Smooth muscle cell (in vitro differentiated cells): Measurements from ENCODE around the gene YAP1. TPM values are rescaled to one million over a fixed set of nuclear protein-coding genes. Genes with fewer than 3 reads are reported as not detected.

Source experiments
- DNase-seq: peaks from one replicate; lab custom pipeline; 2025; ENCODE audit not compliant: unreplicated experiment; lab: John Stamatoyannopoulos, UW
- H2AFZ ChIP-seq: fragments of 200-600 bp; sonication (generic); 2 replicates; pipeline ENCODE4 v1.6.0; 2016; ENCODE audit warnings: antibody characterized with exemption, low read depth, mild to moderate bottlenecking
- H3F3A ChIP-seq: fragments of 200-600 bp; sonication (generic); 2 replicates; pipeline ENCODE4 v1.6.0; 2017; ENCODE audit warnings: antibody characterized with exemption, low read depth
- H3K27ac ChIP-seq: fragments of 200-600 bp; sonication (generic); 2 replicates; pipeline ENCODE4 v1.5.1; 2016; ENCODE audit warnings: low read depth, mild to moderate bottlenecking
- H3K27me3 ChIP-seq: fragments of 200-600 bp; sonication (generic); 2 replicates; pipeline ENCODE4 v1.6.1; 2016; ENCODE audit warnings: low read depth, mild to moderate bottlenecking
- H3K36me3 ChIP-seq: fragments of 200-600 bp; sonication (generic); 2 replicates; pipeline ENCODE4 v1.5.1; 2016; ENCODE audit warnings: low read depth
- H3K4me1 ChIP-seq: fragments of 200-600 bp; sonication (generic); 2 replicates; pipeline ENCODE4 v1.5.1; 2016; ENCODE audit warnings: low read depth
- H3K4me2 ChIP-seq: fragments of 200-600 bp; sonication (generic); 2 replicates; pipeline ENCODE4 v1.6.0; 2016; ENCODE audit warnings: mild to moderate bottlenecking
- H3K4me3 ChIP-seq: fragments of 200-600 bp; sonication (generic); 2 replicates; pipeline ENCODE4 v1.5.1; 2016; ENCODE audit warnings: mild to moderate bottlenecking
- H3K79me2 ChIP-seq: fragments of 200-600 bp; sonication (generic); 2 replicates; pipeline ENCODE4 v1.6.0; 2016; ENCODE audit warnings: low read depth, mild to moderate bottlenecking
- H3K9ac ChIP-seq: fragments of 200-600 bp; sonication (generic); 2 replicates; pipeline ENCODE4 v1.6.0; 2016; ENCODE audit warnings: low read depth
- H3K9me3 ChIP-seq: fragments of 200-600 bp; sonication (generic); replicated peaks from 2 replicates; pipeline ENCODE4 v1.5.1; 2016; ENCODE audit warnings: low read depth
- H4K20me1 ChIP-seq: fragments of 200-600 bp; sonication (generic); 2 replicates; pipeline ENCODE4 v1.6.0; 2016; ENCODE audit warnings: low read depth
- CTCF ChIP-seq: fragments of 200-600 bp; sonication (generic); IDR thresholded peaks from 2 replicates; pipeline ENCODE4 v1.5.1; 2017; ENCODE audit warnings: borderline replicate concordance, mild to moderate bottlenecking, antibody characterized with exemption; ENCODE audit not compliant: insufficient read depth, poor library complexity, severe bottlenecking
- WGBS: methylation state at CpG from one replicate; pipeline ENCODE4 v1.1.7; 2016; ENCODE audit warnings: low lambda C conversion rate; 5-methylcytosine and 5-hydroxymethylcytosine counted together
- polyA plus RNA-seq: library from polyadenylated mRNA; unstranded; fragments of >200 nt; fragmentation: Nextera tagmentation; extraction: Ambion mirVana; gene quantifications from 2 replicates; pipeline ENCODE4 v1.2.1, GENCODE V29; 2016
- total RNA-seq: library from RNA; depleted of rRNA; stranded (reverse); fragments of >200 nt; gene quantifications from 2 replicates; pipeline ENCODE4 v1.2.3, GENCODE V29; 2014

Gene YAP1
- total and polyA plus RNA-seq, 2 experiments from 2014 or later = 25.1 to 174 TPM

- H3K27ac ChIP-seq = peak overlapping the region; percentile 54
- no peak overlapping the region for H3K9ac ChIP-seq
- H3K4me1 ChIP-seq = peaks cover 44% of the 10 kb centered on the region
- no peaks in the 10 kb centered on the region for H3K27me3 ChIP-seq
- peaks cover 15% of the 10 kb centered on the region for H3F3A ChIP-seq
- H4K20me1 ChIP-seq = peaks cover 95% of the 10 kb centered on the region
- H3K79me2 ChIP-seq = peaks cover 100% of the 10 kb centered on the region
- H3K4me3 ChIP-seq = no peak overlapping the region
- TF ChIP-seq CTCF = no peak
- no peak for DNase-seq
- peak overlapping the region; percentile 52 for H3K4me2 ChIP-seq
- H3K36me3 ChIP-seq = no peaks in the 10 kb centered on the region
- H3K9me3 ChIP-seq = no peaks in the 10 kb centered on the region
- no peak overlapping the region for H2AFZ ChIP-seq
These were observed 37.8 kb downstream of the YAP1 start for GRCh38 chr11:102148059-102148458.

- Histone ChIP-seq H3F3A (peaks cover 22% of the 10 kb centered on the region), H3K9me3 (no peaks in the 10 kb centered on the region), H2AFZ (no peak overlapping the region), H4K20me1 (peaks cover 84% of the 10 kb centered on the region), H3K4me2 (peak overlapping the region; percentile 49), H3K4me1 (peaks cover 53% of the 10 kb centered on the region), H3K27me3 (no peaks in the 10 kb centered on the region), H3K9ac (no peak overlapping the region), H3K79me2 (peaks cover 100% of the 10 kb centered on the region), H3K27ac (peak overlapping the region; percentile 81), H3K4me3 (no peak overlapping the region), H3K36me3 (no peaks in the 10 kb centered on the region)
- no peak for TF ChIP-seq CTCF
- DNase-seq = no peak
- WGBS = 88% methylated on average over 6 of the region's 6 CpGs
These were observed 41.7 kb downstream of the YAP1 start for GRCh38 chr11:102151784-102152525.

- peaks cover 100% of the 10 kb centered on the region for H3K79me2 ChIP-seq
- no peaks in the 10 kb centered on the region for H3K36me3 ChIP-seq
- no peak overlapping the region for H3K4me3 ChIP-seq
- H3K4me1 ChIP-seq = peaks cover 56% of the 10 kb centered on the region
- 57% methylated on average over 1 of the region's 1 CpG for WGBS
- peak overlapping the region; percentile 2 for H3K9ac ChIP-seq
- H3K9me3 ChIP-seq = no peaks in the 10 kb centered on the region
- peak overlapping the region; percentile 81 for H3K27ac ChIP-seq
- peaks cover 14% of the 10 kb centered on the region for H3F3A ChIP-seq
- H3K4me2 ChIP-seq = peak overlapping the region; percentile 49
- DNase-seq = no peak
- H4K20me1 ChIP-seq = peaks cover 84% of the 10 kb centered on the region
- TF ChIP-seq CTCF = no peak
- no peaks in the 10 kb centered on the region for H3K27me3 ChIP-seq
- no peak overlapping the region for H2AFZ ChIP-seq
These were observed 42.8 kb downstream of the YAP1 start for GRCh38 chr11:102153082-102153481.

- 100% methylated on average over 1 of the region's 1 CpG for WGBS
- Histone ChIP-seq H3K9me3 (no peaks in the 10 kb centered on the region), H4K20me1 (peaks cover 84% of the 10 kb centered on the region), H3K4me1 (peaks cover 60% of the 10 kb centered on the region), H3K27ac (peak overlapping the region; percentile 81), H3K36me3 (no peaks in the 10 kb centered on the region), H3K9ac (no peak overlapping the region), H2AFZ (no peak overlapping the region), H3K27me3 (no peaks in the 10 kb centered on the region), H3K4me3 (no peak overlapping the region), H3F3A (peaks cover 6% of the 10 kb centered on the region), H3K4me2 (peak overlapping the region; percentile 49), H3K79me2 (peaks cover 100% of the 10 kb centered on the region)
- no peak for DNase-seq
- no peak for TF ChIP-seq CTCF
These were observed 44.6 kb downstream of the YAP1 start for GRCh38 chr11:102154806-102155205.
